SK-N-SH (cell line): ENCODE results near the gene GPR180. TPM values are rescaled to one million over a fixed set of nuclear protein-coding genes. Genes with fewer than 3 reads are reported as not detected.

Source experiments
- CTCF ChIA-PET: fragments of 300-600, 350-600 bp; formaldehyde crosslinking; extraction: SDS; loops from one replicate; lab custom pipeline; 2021; lab: Yijun Ruan, JAX
- POLR2A ChIA-PET: fragments of 350-600 bp; sonication (Branson Sonifier 250); formaldehyde crosslinking; extraction: SDS; loops from one replicate; lab custom pipeline; 2020; ENCODE audit warnings: antibody characterized with exemption, inconsistent platforms; lab: Yijun Ruan, JAX
- DNase-seq: peaks from one replicate; pipeline ENCODE4 v3.0.0; 2012
- H2AFZ ChIP-seq: fragments of 200-600 bp; sonication (generic); 2 replicates; pipeline ENCODE4 v1.8.1; 2016; ENCODE audit warnings: antibody characterized with exemption, mild to moderate bottlenecking, low read depth
- H3F3A ChIP-seq: fragments of 200-600 bp; sonication (generic); replicated peaks from 2 replicates; pipeline ENCODE3; 2016; ENCODE audit warnings: antibody characterized with exemption, mild to moderate bottlenecking; ENCODE audit not compliant: insufficient read depth
- H3K27ac ChIP-seq, 2 experiments: fragments of 200-500 bp in 1 of 2; fragments of 200-600 bp in 1 of 2; sonication (Bioruptor generic) in 1 of 2; sonication (generic), shearing (Covaris generic) in 1 of 2; 2 replicates each; pipeline versions ENCODE4 v1.5.1 to v1.6.1; 2014 to 2016; ENCODE audit warnings: low read depth in 2 of 2, inconsistent platforms in 1 of 2, low read length in 1 of 2, mild to moderate bottlenecking in 1 of 2, mixed read lengths in 1 of 2
- H3K27me3 ChIP-seq: fragments of 200-600 bp; sonication (generic), shearing (Covaris generic); 2 replicates; pipeline ENCODE4 v1.6.1; 2016; ENCODE audit warnings: mixed run types; ENCODE audit not compliant: insufficient read depth
- H3K36me3 ChIP-seq, 2 experiments: fragments of 200-500 bp in 1 of 2; fragments of 200-600 bp in 1 of 2; sonication (Bioruptor generic) in 1 of 2; sonication (generic) in 1 of 2; replicated peaks in 1 of 2; 2 replicates each; pipeline versions ENCODE3 to v1.5.1; 2014 to 2016; ENCODE audit warnings: low read length in 1 of 2, mild to moderate bottlenecking in 1 of 2; ENCODE audit not compliant: insufficient read depth in 2 of 2, control insufficient read depth in 1 of 2
- H3K4me1 ChIP-seq, 2 experiments: fragments of 200-500 bp in 1 of 2; fragments of 200-600 bp in 1 of 2; sonication (Bioruptor generic) in 1 of 2; sonication (generic), shearing (Covaris generic) in 1 of 2; 2 replicates each; pipeline versions ENCODE4 v1.5.1 to v1.6.1; 2014 to 2016; ENCODE audit warnings: low read depth in 1 of 2, low read length in 1 of 2, mixed run types in 1 of 2; ENCODE audit not compliant: insufficient read depth in 2 of 2, control insufficient read depth in 1 of 2
- H3K4me2 ChIP-seq: fragments of 200-600 bp; sonication (generic), shearing (Covaris generic); 2 replicates; pipeline ENCODE4 v1.6.1; 2017; ENCODE audit warnings: mixed run types
- H3K4me3 ChIP-seq, 2 experiments: fragments of 200-500 bp in 1 of 2; fragments of 200-600 bp in 1 of 2; sonication (Bioruptor generic) in 1 of 2; sonication (generic), shearing (Covaris generic) in 1 of 2; 2 replicates each; pipeline versions ENCODE4 v1.5.1 to v1.8.1; 2014 to 2016; ENCODE audit warnings: low read depth in 2 of 2, inconsistent platforms in 1 of 2, low read length in 1 of 2, mild to moderate bottlenecking in 1 of 2, mixed read lengths in 1 of 2, moderate library complexity in 1 of 2
- H3K79me2 ChIP-seq: fragments of 200-600 bp; sonication (generic); 2 replicates; pipeline ENCODE4 v1.8.1; 2017; ENCODE audit warnings: mild to moderate bottlenecking; ENCODE audit not compliant: insufficient read depth
- H3K9ac ChIP-seq: fragments of 200-600 bp; sonication (generic); 2 replicates; pipeline ENCODE4 v1.6.1; 2017; ENCODE audit warnings: mixed run types
- H3K9me2 ChIP-seq: fragments of 200-600 bp; sonication (generic); 2 replicates; pipeline ENCODE4 v1.6.1; 2017; ENCODE audit warnings: mixed run types
- H3K9me3 ChIP-seq: fragments of 200-600 bp; sonication (generic); 2 replicates; pipeline ENCODE4 v1.6.1; 2017; ENCODE audit warnings: mixed run types, mild to moderate bottlenecking, moderate library complexity
- H4K20me1 ChIP-seq: fragments of 200-600 bp; sonication (generic); 2 replicates; pipeline ENCODE4 v1.6.1; 2017; ENCODE audit warnings: mild to moderate bottlenecking, mixed run types; ENCODE audit not compliant: insufficient read depth
- CHD2 ChIP-seq: fragments of 150-350 bp; IDR thresholded peaks from 2 replicates; pipeline ENCODE4 v1.6.1; 2018; ENCODE audit warnings: low read length; ENCODE audit not compliant: partially characterized antibody
- EP300 ChIP-seq, 2 experiments: IDR thresholded peaks; 2 replicates each; pipeline versions ENCODE4 v1.4.0 to v1.6.1; 2012; ENCODE audit warnings: borderline replicate concordance in 1 of 2, low read depth in 1 of 2, low read length in 1 of 2
- FOXJ3 ChIP-seq: sonication (generic); formaldehyde crosslinking; IDR thresholded peaks from 2 replicates; pipeline ENCODE4 v1.5.1; 2020; ENCODE audit warnings: mild to moderate bottlenecking, missing genetic modification reagents
- FOXM1 ChIP-seq: IDR thresholded peaks from 2 replicates; pipeline ENCODE4 v1.4.0; 2012; ENCODE audit warnings: low read depth, mild to moderate bottlenecking
- IRF3 ChIP-seq: fragments of 150-350 bp; IDR thresholded peaks from 2 replicates; pipeline ENCODE4 v1.6.1; 2016; ENCODE audit warnings: mild to moderate bottlenecking, low read depth, low read length
- JUND ChIP-seq: IDR thresholded peaks from 2 replicates; pipeline ENCODE4 v1.4.0; 2012
- MXI1 ChIP-seq: IDR thresholded peaks from 2 replicates; pipeline ENCODE4 v1.6.1; 2012; ENCODE audit warnings: mild to moderate bottlenecking, low read depth, low read length, improper control_type of control experiment
- NRF1 ChIP-seq: IDR thresholded peaks from 2 replicates; pipeline ENCODE4 v1.6.1; 2012; ENCODE audit warnings: low read depth, mild to moderate bottlenecking, low read length
- PBX3 ChIP-seq: IDR thresholded peaks from 2 replicates; pipeline ENCODE4; 2012
- POLR2AphosphoS5 ChIP-seq: IDR thresholded peaks from 2 replicates; pipeline ENCODE4 v1.6.1; 2012; ENCODE audit warnings: low read depth, low read length
- RAD21 ChIP-seq: IDR thresholded peaks from 2 replicates; pipeline ENCODE4 v1.6.1; 2012; ENCODE audit warnings: mild to moderate bottlenecking, low read length
- RCOR1 ChIP-seq: fragments of 150-350 bp; IDR thresholded peaks from 2 replicates; pipeline ENCODE4 v1.6.1; 2017; ENCODE audit warnings: antibody characterized with exemption, low read length
- SIN3A ChIP-seq: IDR thresholded peaks from 2 replicates; pipeline ENCODE4 v1.6.1; 2012; ENCODE audit warnings: low read depth, mild to moderate bottlenecking, low read length, moderate library complexity, borderline replicate concordance
- TAF1 ChIP-seq: IDR thresholded peaks from 2 replicates; pipeline ENCODE4 v1.6.1; 2012; ENCODE audit warnings: low read depth, mild to moderate bottlenecking, low read length, moderate library complexity, borderline replicate concordance
- TCF12 ChIP-seq: IDR thresholded peaks from 2 replicates; pipeline ENCODE4 v1.4.0; 2012
- TEAD4 ChIP-seq: IDR thresholded peaks from 2 replicates; pipeline ENCODE4 v1.4.0; 2012; ENCODE audit warnings: mild to moderate bottlenecking, borderline replicate concordance; ENCODE audit not compliant: insufficient read depth
- YY1 ChIP-seq: IDR thresholded peaks from 2 replicates; pipeline ENCODE4 v1.4.0; 2012; ENCODE audit warnings: low read depth, mild to moderate bottlenecking
- ZBTB33 ChIP-seq: IDR thresholded peaks from 2 replicates; pipeline ENCODE4 v1.4.0; 2012; ENCODE audit warnings: low read depth, borderline replicate concordance
- WGBS: methylation state at CpG from one replicate; pipeline ENCODE4 v1.1.6; 2017; ENCODE audit warnings: low lambda C conversion rate; 5-methylcytosine and 5-hydroxymethylcytosine counted together
- polyA plus RNA-seq, 3 experiments: library from polyadenylated mRNA; depleted of rRNA; stranded (reverse); fragments of >200 nt; gene quantifications; 2 replicates each; pipeline ENCODE4 v1.2.3, GENCODE V29; 2012
- TF ChIP-seq, protein P1 (sequence below): IDR thresholded peaks from 2 replicates; pipeline ENCODE4 v1.4.0; 2012; ENCODE audit warnings: low read depth
- TF ChIP-seq, protein P2 (sequence below): fragments of 200-600 bp; sonication (generic); IDR thresholded peaks from 2 replicates; pipeline ENCODE4 v1.6.1; 2017; ENCODE audit warnings: antibody characterized with exemption, mild to moderate bottlenecking, moderate library complexity

The GPR180 gene
- polyA plus RNA-seq, 1 of the 3 experiments (the other 2 are of a cell fraction): 1.8 TPM

- no peak for DNase-seq
- TF ChIP-seq TEAD4: no peak
- no peak for TF ChIP-seq NRF1
- TF ChIP-seq IRF3: no peak
- no peak for TF ChIP-seq FOXJ3 (CRISPR knock-in tag)
- TF ChIP-seq RCOR1: no peak
- no peak for TF ChIP-seq SIN3A
- no peak for TF ChIP-seq RAD21
- TF ChIP-seq PBX3: no peak
- no peak for TF ChIP-seq ZBTB33
- no peak for TF ChIP-seq TAF1
- TF ChIP-seq POLR2AphosphoS5: no peak
- TF ChIP-seq, protein P1, sequence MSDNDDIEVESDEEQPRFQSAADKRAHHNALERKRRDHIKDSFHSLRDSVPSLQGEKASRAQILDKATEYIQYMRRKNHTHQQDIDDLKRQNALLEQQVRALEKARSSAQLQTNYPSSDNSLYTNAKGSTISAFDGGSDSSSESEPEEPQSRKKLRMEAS: no peak
- TF ChIP-seq, protein P2, sequence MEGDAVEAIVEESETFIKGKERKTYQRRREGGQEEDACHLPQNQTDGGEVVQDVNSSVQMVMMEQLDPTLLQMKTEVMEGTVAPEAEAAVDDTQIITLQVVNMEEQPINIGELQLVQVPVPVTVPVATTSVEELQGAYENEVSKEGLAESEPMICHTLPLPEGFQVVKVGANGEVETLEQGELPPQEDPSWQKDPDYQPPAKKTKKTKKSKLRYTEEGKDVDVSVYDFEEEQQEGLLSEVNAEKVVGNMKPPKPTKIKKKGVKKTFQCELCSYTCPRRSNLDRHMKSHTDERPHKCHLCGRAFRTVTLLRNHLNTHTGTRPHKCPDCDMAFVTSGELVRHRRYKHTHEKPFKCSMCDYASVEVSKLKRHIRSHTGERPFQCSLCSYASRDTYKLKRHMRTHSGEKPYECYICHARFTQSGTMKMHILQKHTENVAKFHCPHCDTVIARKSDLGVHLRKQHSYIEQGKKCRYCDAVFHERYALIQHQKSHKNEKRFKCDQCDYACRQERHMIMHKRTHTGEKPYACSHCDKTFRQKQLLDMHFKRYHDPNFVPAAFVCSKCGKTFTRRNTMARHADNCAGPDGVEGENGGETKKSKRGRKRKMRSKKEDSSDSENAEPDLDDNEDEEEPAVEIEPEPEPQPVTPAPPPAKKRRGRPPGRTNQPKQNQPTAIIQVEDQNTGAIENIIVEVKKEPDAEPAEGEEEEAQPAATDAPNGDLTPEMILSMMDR: no peak
- TF ChIP-seq FOXM1: no peak
- TF ChIP-seq EP300 (IDR thresholded peaks at IDR 0.05; ENCODE audit: borderline replicate concordance in 1 of 2, low read depth in 1 of 2, low read length in 1 of 2): no peak
- TF ChIP-seq TCF12: no peak
- TF ChIP-seq YY1: no peak
- no peak for TF ChIP-seq CHD2
- no peak for TF ChIP-seq JUND
- no peak for TF ChIP-seq MXI1
- Histone ChIP-seq H3F3A (no peaks in the 10 kb centered on the region), H3K4me3 (no peak overlapping the region), H4K20me1 (no peaks in the 10 kb centered on the region), H3K9ac (no peak overlapping the region), H3K27ac (no peak overlapping the region), H3K9me2 (no peaks in the 10 kb centered on the region), H3K4me2 (no peak overlapping the region), H2AFZ (no peak overlapping the region), H3K79me2 (no peaks in the 10 kb centered on the region), H3K27me3 (no peaks in the 10 kb centered on the region), H3K36me3 (no peaks in the 10 kb centered on the region), H3K9me3 (no peaks in the 10 kb centered on the region), H3K4me1 (no peaks in the 10 kb centered on the region; a peak in 1 of 4 replicates)
- WGBS: 81% methylated on average over 3 of the region's 3 CpGs
- ChIA-PET POLR2A (no interaction called here), CTCF (interaction anchor here (0.8 to 1.1 kb wide), 2 partner anchors 61 to 118 kb away, joined by 3 to 4 read pairs; no protein-coding TSS in a partner anchor)
Observed at GRCh38 chr13:94556621-94557020, 45.0 kb upstream of the GPR180 start.
